GM21619 (cell line): ENCODE results near the gene ITGBL1.
A peak's percentile ranks its signal among the peaks of the same experiment; 100 is the strongest.
"Not testable (repeated sequence)": the region's sequence is repeated elsewhere in the genome, so short reads cannot be mapped to it uniquely, and the experiment has no call there.

Experiments used
- ATAC-seq: cut with Tn5 transposase; IDR thresholded peaks from one replicate; pipeline ENCODE4 v1.9.1; 2021; ENCODE audit not compliant: unreplicated experiment

ITGBL1 gene

GRCh38 chr13:101499406-101499805 lies 46.9 kb downstream of the ITGBL1 start:
- no peak for ATAC-seq

GRCh38 chr13:101502618-101503017 lies 50.1 kb downstream of the ITGBL1 start:
- ATAC-seq = no peak

DNA sequence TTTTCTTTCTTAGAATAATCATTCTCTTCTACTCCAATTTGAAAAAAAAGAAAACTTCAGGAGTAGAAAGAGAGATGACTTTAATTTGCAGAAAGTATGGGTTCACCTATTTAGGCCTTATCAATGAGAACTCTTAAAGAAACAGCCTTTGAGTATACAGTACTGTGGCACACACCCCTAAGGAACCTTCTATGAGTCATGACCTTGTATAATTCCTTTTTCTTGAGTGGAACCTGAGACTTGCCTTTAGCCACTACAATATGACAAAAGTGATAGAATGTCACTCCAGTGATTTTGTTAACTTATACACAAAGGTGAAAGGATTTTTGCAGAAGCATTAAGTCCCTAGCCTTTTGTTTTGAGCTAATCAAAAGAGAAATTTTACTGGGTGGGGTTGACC lies 58.7 kb downstream of the ITGBL1 start:
- ATAC-seq = no peak

DNA sequence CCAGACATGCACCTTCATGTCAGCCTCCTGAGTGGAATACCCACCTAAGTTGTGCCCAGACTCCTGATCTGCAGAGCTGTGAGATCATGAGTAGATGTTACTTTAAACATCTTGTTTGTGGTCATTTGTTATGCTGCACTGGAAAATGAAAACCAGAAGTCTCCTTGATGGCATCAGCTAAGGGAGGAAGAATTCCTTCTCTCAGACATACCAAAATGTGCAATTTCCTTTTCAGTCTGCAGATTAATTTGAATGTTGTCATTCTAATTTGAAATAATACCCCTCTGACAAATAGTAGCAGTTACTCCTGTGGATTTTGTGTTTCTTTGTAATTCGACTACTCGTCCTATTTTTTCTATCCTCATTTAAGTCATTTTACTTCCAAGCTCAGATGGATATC lies 59.3 kb downstream of the ITGBL1 start:
- no peak for ATAC-seq

DNA sequence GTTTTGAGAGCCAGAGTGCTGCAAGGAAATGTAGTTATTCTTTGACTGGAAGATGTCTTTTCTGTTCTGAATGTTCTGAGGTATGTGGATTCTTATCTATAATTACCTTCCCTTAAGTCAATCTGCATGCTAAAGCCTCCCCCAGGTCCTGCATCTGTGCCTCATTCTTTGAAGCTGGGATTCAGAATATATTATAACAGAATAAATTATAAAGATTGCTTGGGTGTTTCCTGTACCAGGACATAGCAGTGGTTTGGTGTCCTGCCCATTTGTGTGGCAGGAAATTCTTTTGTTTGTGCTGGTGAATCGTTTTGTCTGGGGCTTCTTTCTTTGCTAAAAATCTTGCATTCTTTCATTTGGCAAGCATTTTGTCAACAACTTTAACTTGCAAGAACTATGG lies 60.2 kb downstream of the ITGBL1 start:
- ATAC-seq = no peak

- ATAC-seq = no peak
These were observed 61.6 kb downstream of the ITGBL1 start for GRCh38 chr13:101514100-101514499.

- ATAC-seq = peak; percentile 67
These were observed 62.3 kb downstream of the ITGBL1 start for GRCh38 chr13:101514695-101515275.

DNA sequence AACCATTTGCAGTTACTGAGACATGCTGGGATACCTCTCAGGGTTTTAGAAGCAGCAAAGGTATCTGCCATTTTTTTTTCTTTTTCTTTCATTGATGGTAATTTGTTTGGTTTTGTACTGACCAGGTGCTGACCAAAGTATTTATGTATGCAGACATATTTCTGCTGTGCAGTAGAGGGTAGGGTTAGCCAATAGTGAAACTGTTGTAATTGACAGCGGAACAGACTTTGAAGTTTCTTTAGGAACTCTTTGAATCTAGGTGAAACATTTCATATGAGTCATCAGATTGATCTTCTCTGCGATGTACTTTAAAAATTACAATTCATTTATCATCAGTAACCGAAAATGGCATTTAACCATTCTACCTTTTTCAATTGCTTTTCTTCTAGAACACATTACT lies 63.0 kb downstream of the ITGBL1 start:
- ATAC-seq = no peak

- ATAC-seq = no peak
These were observed 63.8 kb downstream of the ITGBL1 start for GRCh38 chr13:101516262-101516661.

DNA sequence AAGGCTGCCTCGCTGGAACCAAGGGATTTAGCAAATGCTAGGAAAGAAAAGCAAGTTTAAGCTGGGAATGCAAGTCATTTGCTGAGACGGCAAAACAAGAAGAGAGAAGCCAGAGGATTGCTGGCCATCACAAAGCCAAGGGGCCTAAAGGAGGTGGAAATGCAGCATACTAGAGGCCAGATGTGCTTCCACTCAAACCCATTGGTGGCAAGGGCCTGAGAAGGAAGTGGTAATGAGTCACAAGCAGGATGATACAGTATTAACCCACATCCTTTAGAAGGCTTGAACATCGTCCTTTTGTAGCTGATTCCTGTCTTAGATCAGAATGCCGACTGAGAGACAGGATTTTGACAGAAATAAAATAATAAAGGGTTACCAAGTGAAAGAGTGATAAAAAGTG lies 68.2 kb downstream of the ITGBL1 start:
- peak; percentile 88 for ATAC-seq

DNA sequence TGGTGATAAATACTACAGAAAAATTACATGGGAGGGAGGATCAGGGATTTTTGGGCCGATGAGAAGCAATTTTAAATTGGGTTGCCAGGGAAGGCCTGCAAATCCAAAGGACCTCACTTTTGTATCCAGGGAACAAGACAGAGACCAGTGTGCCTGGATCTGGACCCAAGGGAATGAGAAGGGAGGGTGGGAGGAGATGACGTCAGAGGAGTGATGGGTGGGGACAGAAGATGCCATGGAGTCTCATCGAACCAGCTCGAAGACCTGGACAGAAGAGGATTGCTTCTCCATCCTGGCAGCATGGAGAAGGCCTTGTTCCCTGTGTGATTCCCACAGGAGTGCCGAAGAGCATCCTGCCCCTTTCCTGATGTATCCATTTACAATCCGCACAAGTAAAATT lies 68.9 kb downstream of the ITGBL1 start:
- no peak for ATAC-seq

GRCh38 chr13:101522607-101523006 lies 70.1 kb downstream of the ITGBL1 start:
- no peak for ATAC-seq

- no peak for ATAC-seq
These were observed 71.0 kb downstream of the ITGBL1 start for GRCh38 chr13:101523154-101524131.

DNA sequence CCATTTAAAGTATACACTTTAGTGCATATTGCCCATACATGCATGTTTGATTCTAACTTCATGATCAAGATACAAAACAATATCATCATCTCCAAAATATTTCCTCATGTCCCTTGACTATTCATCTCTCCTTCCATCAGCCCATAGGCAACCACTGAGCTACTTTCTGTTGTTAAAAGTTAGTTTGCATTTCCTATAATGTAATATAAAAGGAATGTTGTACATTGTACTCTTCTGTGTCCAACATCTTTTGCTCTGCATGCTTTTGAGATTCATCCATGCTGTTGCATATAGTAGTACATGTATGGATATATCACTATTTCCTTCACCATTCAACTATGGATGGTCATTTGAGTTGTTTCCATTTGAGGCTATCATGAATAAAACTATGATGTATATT lies 74.7 kb downstream of the ITGBL1 start:
- no peak for ATAC-seq

DNA sequence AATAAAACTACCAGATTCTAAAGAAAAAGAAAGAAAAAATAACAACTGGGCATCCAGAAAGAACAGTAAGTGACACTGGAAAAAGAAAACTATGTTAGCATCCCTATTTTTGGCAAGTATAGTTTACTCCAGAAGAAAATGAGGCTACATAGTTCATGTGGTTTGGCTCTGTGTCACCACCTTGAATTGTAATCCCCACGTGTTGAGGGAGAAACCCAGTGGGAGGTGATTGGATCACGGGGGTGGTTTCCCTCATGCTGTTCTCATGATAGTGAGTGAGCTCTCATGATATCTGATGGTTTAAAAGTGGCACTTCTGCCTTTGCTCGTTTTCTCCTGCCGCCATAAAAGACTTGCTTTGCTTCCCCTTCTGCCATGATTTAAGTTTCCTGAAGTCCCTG lies 76.9 kb downstream of the ITGBL1 start:
- peak; percentile 52 for ATAC-seq

- ATAC-seq = no peak
These were observed 77.8 kb downstream of the ITGBL1 start for GRCh38 chr13:101530293-101530692.

- ATAC-seq = no peak
These were observed 82.8 kb downstream of the ITGBL1 start for GRCh38 chr13:101535192-101535746.

- ATAC-seq = no peak
These were observed 83.6 kb downstream of the ITGBL1 start for GRCh38 chr13:101536079-101536478.

DNA sequence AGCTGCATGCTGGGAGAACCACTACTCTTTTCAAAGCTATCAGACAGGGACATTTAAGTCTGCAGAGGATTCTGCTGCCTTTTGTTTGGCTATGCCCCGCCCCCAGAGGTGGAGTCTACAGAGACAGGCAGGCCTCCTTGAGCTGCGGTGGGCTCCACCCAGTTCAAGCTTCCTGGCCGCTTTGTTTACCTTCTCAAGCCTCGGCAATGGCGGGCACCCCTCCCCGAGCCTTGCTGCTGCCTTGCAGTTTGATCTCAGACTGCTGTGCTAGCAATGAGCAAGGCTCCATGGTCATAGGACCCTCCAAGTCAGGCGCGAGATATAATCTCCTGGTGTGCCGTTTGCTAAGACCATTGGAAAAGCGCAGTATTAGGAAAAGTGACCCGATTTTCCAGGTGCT lies 92.1 kb downstream of the ITGBL1 start:
- ATAC-seq = not testable (repeated sequence)

DNA sequence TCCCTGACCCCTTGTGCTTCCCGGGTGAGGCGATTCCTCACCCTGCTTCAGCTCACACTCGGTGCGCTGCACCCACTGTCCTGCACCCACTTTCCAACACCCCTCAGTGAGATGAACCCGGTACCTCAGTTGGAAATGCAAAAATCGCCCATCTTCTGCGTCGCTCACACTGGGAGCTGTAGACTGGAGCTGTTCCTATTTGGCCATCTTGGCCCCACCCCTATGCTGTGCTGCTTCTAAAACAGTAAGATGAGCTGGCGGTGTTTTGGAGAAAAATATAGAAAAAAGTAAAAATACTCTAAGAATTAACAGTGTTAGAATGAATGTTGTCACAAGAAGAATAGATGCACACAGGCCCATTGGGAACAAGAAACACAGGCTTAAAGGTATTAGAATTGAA lies 92.5 kb downstream of the ITGBL1 start:
- no peak for ATAC-seq

- no peak for ATAC-seq
These were observed 93.0 kb downstream of the ITGBL1 start for GRCh38 chr13:101545521-101545920.

DNA sequence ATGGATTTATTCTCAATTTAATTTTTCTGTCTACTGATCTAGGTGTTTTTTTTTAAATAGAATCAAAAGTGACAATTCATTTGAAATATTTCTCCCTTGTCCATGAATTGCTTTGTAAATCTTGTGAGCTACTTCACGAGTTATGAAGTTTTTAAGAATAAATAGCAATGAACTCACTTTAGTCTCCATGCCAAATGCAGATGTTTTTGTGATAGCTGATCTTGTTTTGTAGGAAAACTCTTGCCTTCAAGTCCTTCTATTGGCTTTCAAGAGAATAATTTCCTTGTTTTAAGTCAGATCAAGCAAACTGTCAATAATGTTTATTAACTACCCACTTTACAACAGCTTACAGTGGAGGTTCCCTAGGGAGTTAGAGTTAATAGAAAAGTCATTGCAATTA lies 99.8 kb downstream of the ITGBL1 start:
- no peak for ATAC-seq
